HG03342 (cell line): ENCODE data around the gene TMEM135.
A peak's percentile ranks its signal among the peaks of the same experiment; 100 is the strongest.

ENCODE experiments used
- ATAC-seq: cut with Tn5 transposase; IDR thresholded peaks from one replicate; pipeline ENCODE4 v1.9.1; 2021; ENCODE audit warnings: mild to moderate bottlenecking, moderate library complexity; ENCODE audit not compliant: unreplicated experiment

Gene TMEM135

DNA sequence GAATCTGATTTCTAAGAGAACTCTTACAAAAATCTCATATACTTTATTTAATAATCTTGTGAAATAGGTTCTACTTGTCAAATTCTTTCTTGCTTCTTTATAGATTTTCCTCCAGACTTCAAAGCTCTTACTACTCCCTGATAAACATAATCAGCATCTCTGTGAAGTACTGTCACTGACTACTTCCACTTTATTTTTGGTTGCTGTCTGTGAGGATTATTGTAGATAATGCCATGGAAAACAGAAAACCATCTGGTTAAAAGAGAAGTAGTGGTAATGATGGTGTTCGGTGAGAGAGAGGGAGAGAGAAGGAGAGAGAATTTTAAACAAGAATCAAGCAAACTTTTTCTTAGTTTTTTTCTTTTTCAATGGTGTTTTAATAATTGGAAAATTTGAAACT lies 152.3 kb downstream of the TMEM135 start:
- no peak for ATAC-seq

DNA sequence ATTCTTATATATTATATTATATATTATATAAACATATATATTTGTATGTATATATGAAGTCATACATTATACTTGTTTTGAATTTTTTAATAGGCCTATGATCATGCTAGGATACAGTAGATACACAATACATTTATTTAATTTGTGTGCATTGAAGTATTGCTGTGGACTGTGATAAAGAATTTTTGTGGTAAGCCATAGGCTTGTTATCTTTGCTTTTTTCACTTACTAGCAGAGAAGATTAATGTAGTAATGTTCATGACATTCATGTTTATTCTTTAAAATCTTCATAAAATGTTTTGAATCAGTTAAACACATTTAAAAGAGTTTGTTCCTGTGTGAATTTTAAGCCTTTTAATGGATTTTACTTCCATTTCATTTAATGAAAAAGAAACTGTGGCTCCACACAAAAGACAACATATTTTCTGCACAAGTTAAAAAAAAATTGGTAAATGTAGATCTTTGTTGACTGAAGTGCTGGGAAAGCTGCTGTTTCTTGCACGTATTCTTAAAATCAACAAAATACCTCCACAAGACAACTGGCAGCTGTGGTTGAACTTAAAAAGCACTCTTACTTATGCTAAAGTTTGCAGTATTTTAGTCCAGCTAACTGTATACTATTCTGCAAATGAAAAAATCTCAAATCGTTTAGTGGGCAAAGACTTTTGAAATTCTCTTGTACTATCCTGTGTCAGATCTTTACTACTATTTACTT lies 156.2 kb downstream of the TMEM135 start:
- ATAC-seq: no peak

DNA sequence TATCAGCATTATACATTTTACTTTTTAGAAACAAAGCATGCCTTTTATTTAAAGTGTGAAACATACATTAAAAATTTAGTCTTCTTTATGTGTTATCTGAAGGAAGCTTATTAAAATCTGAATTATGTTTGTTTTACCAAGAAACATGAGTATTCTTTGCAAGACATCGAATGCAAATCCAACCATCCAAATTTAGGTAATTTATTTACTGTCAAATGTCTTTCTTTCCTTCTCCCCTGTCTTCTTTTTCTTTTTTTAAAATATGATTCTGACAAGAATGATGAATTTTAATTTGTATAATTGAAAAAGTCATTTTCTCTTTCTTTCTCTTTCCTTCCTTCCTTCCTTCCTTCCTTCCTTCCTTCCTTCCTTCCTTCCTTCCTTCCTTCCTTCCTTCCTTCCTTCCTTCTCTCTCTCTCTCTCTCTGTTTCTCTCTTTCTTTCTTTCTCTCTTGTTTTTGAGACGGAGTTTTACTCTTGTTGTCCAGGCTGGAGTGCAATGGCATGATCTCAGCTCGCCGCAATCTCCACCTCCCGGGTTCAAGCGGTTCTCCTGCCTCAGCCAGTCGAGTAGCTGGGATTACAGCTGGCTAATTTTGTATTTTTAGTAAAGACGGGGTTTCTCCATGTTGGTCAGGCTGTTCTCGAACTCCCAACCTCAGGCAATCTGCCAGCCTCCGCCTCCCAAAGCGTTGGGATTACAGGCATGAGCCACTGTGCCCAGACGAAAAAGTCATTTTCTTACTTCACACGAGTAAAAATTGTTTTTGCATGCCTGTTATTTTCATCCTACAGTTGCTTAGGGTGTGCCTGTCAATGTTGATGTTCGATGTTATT lies 157.5 kb downstream of the TMEM135 start:
- ATAC-seq: no peak

DNA sequence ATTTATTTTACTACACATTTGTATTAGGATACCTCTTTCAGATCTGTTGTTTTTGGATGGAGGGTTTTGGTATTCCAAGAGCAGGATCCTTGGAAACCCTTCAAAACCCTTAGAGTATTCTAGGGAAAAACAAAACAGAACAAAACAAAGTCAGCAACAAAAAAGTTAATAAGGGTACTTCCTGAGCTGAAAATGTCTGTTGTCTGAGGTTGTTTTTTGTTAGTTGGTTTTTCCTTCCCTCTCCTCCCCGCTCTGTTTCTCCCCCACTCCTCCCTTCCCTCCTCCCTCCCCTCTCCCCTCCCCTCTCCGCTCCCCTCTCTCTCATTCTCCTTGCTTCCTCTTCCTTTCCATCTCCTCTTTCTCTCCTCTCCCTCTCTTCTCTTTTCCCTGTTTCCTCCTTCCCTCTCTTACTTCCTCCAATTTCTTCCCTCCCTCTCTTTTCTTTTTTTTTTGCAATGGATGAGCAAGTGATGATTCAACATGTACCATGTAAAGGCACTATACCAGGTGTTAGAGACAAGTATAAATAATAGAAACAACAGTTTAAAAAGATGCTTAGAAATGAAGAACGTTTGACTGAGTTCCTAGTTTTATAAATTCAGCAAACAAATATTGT lies 160.6 kb downstream of the TMEM135 start:
- ATAC-seq: no peak

DNA sequence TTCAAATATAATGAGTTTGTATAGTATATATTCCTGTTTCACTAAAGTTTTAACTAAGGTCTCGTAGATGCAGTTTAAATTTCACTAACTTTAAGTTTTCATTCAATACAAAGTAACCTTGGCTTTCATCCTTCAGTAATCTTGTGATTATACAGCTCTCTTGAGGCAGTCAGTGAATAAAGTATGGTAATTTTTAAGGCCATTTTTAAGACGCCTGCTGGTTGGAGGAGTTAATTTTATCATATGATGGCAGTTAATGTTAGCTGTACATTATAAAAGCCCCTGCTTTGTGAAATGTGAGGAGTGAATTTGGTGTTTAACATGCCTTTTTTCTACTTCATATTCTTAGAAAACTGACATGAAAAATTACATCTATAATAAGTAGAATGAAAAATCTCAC lies 163.6 kb downstream of the TMEM135 start:
- ATAC-seq: no peak

DNA sequence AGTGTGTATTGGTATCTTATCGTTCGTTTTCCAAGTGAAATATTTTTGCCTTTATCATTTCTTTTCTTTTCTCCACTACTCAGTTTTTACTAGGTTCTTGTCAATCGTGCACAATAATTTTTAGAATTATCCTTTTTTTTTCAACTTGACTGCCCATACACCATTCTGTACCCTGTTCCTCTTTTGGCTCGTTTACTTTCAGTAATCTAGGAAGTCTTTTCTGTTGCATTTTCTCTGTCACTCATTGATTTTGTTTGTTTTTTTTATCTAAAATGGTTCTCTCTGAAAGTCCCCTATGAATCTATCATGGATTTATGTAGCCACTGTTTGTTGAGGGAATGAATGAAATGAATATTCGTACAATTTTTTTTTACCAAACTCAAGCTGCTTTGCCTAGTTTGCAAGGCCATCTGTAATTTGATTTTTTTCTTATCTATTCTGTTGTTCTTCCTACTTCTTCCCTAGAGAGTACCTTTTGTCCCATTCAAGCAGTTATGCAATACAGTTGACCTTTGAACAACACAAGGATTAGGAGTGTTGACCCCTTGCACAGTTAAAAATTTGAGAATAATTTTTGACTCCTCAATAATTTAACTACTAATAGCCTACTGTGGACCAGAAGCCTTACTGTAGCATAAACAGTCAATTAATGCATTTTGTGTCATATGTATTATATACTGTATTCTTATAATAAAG lies 166.3 kb downstream of the TMEM135 start:
- no peak for ATAC-seq

DNA sequence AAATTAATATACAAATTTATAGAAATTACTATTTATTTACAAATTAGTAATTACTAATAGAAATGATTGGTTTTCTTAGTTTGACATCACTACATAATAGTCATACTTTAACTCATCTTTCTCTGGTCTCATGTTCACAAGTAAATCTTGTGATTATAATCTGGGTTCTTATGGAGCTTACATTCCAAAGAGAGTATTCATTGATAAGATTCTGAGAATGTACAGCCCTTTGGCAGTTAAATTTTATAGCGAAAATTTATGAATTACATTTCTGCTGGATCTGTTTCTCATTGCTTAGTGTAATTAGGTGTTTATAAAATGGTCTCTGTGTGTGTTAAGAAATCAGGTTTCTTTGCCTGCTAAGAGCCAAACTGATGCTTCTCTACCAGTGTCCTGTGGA lies 175.2 kb downstream of the TMEM135 start:
- ATAC-seq: no peak

DNA sequence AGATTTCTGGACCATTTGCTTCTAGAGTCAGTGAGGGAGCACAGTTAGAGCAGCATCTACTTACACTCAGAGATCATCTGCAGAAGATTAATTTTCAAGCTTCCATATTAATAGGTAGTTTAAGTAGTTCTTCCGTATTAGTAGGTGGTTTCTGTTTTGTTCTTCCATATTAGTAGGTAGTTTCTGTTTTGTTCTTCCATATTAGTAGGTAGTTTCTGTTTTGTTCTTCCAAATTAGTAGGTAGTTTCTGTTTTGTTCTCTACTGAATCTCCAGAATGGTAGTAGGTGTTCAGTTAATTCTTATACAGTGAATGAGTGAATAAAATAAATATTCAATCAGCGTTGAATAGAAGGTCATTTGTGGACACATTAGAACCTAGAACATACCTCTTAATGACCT lies 175.7 kb downstream of the TMEM135 start:
- ATAC-seq: peak; percentile 84

DNA sequence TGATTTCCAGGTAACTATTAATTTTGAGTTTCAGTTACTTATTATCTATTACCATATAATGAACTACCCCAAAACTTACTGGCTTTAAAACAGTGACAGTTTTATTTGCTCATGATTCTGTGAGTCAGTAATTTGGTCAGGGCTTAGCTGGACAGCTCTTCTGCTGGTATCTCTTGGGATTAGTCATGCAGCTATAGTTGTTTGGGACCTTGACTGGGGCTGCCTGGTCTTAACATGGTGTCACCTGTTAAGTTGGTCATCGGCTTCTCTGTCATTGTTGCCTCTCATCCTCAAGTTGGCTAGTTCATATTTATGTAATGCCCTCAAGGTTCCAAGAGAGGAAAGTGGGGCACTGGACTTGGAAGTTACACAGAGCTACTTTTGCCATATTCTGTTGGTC lies 177.5 kb downstream of the TMEM135 start:
- ATAC-seq: no peak

DNA sequence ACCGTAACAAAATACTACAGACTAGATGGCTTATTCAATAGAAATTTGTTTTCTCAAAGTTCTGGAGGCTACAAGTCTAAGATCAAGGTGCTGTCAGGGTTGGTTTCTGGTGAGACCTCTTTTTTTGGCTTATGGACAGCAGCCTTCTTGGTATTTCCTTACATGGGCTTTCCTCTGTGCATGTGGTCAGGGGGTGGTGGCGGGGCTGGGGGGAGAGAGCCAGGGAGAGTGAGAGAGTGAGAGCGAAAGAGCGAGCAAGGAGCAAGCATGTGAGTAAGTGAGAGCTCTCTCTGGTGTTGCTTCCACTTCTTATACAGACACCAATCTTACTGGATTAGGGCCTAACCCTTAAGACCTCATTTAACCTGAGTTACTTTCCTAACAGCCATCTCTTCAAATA lies 181.5 kb downstream of the TMEM135 start:
- ATAC-seq: no peak

DNA sequence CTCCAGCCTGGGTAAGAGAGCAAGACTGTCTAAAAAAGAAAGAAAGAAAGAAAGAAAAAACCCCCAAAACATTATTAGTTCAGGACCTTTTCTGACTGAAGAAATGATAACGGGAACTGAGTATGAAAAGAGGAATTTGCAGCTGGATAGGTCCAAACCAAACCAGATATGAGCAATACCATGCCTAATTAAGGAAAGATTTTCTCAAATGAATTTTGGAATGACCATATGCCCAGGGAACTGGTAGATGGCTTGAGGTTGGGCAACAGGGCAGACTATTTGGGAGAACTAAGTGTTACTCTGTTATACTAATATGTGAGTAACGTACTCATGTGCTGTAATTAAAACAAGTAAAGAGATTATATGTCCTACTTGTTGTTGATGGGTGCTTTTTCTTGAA lies 186.1 kb downstream of the TMEM135 start:
- ATAC-seq: no peak

DNA sequence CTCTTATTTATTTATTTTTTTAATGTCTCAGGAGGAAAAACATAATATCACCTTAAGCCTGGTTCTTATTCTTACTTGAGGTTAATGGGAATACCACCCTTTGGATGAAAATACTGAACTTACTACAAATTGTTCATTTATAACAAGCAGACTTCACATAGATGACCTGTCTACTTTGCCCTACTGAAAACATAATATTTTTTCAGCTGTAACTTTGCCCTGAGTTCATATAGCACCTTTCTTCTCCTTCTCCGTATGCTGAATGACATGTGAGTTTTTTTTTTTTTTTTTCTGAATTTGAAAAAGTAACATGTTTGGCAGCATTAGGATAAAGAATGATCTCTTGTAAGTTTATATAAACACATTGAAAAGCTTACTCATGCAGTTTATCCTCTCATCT lies 186.8 kb downstream of the TMEM135 start:
- no peak for ATAC-seq

DNA sequence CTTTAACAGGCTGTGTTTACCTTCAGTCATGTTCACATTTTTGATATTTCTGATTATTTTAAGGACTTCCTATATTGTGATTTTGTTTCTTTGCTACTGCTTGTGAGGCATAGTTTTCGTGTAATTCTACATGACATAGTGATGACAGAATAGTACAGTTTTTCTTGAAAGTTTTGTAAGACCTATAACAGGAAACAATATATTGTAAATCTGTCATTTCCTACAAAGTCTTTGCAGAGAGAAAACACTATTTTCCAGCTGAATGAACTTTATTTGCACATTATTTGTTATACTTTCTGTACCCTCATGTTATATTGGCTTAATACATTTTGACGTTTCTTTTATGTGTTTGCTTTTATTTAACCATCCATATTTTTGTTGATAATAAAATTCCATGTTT lies 191.1 kb downstream of the TMEM135 start:
- ATAC-seq: no peak

DNA sequence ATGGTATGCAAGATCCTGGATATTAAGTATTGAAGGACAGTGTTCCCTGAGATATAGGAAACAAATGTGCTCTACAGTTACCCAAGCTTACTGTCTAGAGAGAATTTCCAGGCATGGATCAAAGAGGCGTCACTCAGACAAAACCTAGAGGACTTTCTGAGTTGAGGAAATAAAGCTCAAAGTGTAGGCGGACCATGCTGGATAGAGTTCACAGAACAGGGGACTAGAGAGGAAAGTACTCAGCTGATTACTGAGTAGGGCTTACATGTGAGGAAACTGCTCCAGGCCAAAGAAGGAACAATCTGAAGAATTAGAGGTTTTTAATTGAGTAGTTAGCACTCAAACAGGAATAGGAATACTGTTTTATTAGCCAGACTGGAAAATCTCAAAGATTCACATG lies 193.3 kb downstream of the TMEM135 start:
- no peak for ATAC-seq

DNA sequence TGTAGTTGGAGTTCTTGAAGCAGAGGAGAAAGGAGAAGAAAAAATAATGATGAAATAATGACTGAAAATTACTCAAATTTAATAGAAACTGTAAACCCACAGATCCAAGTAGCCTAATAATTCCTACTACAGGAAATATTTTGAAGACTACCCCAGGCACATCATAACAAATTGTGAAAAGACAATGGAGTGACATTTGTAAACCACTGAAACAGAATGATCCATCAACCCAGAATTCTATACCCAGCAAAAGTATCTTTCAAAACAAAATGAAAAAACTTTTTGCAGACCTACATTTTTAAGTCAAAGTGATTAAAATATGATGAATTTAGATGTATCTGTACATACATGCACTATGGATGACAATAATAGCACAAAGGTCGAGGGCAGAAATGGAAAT lies 194.6 kb downstream of the TMEM135 start:
- ATAC-seq: no peak

DNA sequence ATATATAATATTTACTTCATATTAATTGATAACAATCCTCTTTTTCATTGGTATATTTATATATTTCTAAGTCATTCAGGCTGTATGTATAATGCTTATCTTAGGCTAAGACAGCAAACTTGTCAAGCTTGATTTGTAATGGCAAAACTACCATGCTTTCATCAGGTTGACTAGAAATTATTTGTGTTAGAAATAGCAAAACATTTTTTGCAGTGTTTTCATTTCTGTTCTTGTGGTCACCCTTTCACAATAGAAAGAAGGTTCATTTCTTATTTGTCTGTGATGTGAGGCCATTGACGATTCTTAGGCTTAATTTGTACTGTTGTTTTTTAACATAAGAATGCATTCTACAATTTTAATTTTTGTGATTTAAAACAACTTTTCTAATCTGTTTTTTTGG lies 197.6 kb downstream of the TMEM135 start:
- ATAC-seq: no peak

DNA sequence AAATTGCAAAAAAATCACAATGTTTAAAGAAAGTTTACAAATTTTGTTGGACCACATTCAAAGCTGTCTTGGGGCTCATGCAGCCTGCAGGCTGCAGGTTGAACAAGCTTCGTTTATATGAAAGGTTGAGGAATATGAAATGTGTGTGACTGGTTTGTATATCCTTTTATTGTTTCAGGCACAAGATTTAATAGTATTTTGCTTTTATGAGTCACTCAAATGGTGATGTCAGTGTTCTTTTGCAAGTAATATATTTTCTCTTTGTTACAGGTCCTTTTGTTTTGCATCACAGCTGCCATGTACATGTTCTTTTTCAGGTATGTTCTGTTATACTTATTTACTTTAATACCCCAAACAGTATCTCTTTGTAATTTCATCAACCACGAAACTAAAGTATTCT lies 198.6 kb downstream of the TMEM135 start:
- ATAC-seq: no peak

DNA sequence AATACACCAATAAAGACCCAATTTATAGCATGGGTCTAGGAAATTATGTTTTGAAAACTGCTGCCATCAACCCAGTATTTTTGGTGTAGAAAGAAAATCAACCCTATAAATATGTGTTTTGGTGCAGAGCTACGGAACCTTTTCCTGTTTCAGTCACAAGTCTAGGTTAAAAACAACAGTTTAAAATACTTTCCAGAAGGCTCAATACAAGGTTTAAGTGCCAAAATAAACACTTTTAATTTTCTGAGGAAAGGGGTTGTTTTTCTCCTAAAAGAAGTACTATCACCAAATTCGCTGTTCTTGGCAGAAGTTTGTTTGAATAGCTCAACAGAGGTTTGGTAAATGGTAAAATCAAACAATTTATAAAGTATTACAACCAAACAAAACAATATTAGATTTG lies 201.3 kb downstream of the TMEM135 start:
- ATAC-seq: no peak

DNA sequence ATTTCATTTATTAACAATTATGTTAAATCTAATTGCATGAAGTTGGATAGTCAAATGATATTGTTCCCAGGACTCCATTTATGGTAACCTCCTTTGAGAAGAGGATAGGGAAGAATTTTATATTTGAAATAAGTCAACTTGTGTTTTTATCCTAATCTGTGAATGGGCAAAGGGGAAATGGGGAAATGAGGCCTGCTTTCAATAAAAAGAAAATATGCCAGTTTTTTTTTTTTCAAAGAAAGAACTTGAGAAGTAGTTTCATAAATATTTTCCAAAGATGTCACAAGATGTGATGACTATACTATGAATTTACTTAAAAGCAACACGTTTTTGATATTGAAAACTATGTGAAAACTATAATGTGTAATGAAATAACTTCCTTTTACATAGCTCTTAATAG lies 201.8 kb downstream of the TMEM135 start:
- ATAC-seq: no peak

DNA sequence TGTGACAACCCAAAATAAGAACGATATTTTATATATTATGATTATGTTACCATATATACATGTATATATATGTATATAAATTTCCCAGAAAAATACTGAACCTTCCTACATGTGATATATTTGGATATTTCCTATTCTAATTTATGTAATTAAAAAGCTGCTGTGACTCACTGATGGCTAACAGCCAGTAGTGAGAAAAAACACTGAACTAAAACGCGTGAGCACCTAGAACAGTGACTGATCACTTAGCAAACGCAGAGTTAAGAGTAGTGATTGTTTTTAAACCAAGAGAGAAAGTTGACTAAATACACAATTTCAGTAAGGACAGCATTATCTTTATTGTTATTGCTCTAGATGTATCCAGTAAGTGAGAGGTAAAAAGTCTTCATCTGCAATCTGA lies 213.8 kb downstream of the TMEM135 start:
- no peak for ATAC-seq

DNA sequence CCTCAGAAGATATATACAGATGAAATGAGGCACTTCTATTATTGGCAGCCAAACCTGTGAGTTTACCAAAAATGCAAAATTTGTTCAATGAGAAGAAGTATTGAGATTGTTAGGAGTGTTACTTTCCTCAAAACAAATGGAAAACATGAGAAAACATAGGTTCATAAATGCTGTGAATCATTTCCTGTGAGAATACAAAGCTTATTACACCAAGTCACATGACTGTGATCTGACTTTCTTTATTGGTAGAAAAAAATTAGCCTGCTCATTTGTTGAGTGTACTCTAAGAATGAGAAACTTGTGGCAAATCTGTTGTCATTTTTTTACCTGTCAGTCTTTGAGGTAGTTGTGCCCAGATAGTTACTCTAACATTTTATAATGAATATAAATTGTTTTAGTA lies 215.1 kb downstream of the TMEM135 start:
- ATAC-seq: no peak

DNA sequence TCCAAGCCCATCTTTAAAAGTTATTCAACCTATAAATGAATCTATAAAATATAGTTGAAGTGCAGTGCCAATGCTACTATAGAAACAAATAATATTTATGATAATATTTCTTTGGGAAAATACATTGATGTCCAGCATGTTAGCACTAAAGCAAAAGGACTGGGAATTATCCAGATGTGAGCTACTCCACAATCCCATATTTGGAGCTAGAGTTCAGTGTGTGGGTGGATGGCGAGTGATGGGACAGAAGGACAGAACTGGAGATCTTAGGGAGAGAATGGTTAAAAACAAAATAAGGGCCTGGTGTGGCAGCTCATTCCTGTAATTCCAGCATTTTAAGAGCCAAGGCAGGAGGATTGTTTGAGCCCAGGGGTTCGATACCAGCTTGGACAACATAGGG lies 216.8 kb downstream of the TMEM135 start:
- no peak for ATAC-seq
